NB4 (cell line): ENCODE results near the gene SLIT1.
A peak's percentile ranks its signal among the peaks of the same experiment; 100 is the strongest.

Experiments used
- DNase-seq: peaks from one replicate; pipeline ENCODE4 v3.0.0; 2010; ENCODE audit warnings: low read depth
- H3K4me3 ChIP-seq: one replicate; pipeline ENCODE4 v1.5.1; 2011; ENCODE audit warnings: mild to moderate bottlenecking, low read depth, low read length, moderate library complexity
- MYC ChIP-seq: IDR thresholded peaks from 2 replicates; pipeline ENCODE4 v1.6.1; 2011; ENCODE audit warnings: low read depth, low read length
- POLR2A ChIP-seq: IDR thresholded peaks from 2 replicates; pipeline ENCODE4 v1.6.1; 2011; ENCODE audit warnings: mild to moderate bottlenecking; ENCODE audit not compliant: insufficient read length; ENCODE audit errors: extremely low read depth
- TF ChIP-seq, protein P1 (sequence below): IDR thresholded peaks from 2 replicates; pipeline ENCODE4 v1.6.1; 2011; ENCODE audit warnings: low read depth, low read length
- TF ChIP-seq, protein P2 (sequence below): IDR thresholded peaks from one replicate; pipeline ENCODE4 v1.5.1; 2012; ENCODE audit warnings: low read depth, low read length

The SLIT1 gene

DNA sequence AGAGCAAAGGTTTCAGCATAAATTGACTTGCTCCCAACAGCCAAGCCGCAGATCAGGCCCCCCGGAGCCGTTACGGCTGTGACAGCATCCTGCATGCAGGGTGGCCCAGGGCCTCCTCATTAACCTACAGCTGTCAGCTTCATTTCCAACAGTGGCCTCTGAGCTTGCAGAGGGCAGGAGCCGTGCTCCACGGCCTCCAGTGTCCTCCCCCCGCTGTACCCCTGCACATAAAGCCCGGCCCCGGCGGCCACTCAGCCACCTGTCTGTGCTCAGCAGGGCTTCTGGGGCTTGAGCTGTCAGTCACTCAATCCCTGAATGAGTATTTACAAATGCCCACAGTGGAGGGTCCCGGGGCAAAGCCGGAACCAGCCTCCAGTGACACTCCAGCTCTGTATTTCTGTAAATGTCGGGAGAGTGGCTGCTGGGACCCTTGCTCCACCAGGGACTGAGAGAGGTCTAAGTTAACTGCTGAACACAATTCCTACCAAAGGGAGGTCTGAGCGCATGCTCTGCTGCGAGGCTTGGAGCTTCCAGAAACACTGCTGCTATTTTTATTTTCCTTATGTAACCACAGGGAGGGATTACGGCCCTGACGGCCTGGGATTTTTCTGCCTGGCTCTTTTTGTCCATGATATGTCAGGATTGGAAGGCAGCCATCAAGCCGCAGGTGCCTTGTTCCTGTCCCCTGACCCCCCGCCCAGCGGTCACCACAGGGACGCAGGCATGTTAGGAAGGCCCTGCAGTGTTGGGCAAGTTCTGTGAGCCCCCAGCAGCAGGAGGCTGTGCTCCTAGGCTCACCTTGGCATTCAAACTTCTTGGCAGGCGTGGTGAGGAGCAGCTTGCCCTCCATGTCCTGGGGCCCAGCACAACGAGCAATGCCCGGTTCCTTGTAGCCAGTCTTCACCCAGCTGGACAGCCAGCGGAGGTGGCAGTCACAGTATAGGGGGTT lies 165.0 kb downstream of the SLIT1 start:
- TF ChIP-seq, protein P1, sequence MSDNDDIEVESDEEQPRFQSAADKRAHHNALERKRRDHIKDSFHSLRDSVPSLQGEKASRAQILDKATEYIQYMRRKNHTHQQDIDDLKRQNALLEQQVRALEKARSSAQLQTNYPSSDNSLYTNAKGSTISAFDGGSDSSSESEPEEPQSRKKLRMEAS = no peak
- TF ChIP-seq, protein P2, sequence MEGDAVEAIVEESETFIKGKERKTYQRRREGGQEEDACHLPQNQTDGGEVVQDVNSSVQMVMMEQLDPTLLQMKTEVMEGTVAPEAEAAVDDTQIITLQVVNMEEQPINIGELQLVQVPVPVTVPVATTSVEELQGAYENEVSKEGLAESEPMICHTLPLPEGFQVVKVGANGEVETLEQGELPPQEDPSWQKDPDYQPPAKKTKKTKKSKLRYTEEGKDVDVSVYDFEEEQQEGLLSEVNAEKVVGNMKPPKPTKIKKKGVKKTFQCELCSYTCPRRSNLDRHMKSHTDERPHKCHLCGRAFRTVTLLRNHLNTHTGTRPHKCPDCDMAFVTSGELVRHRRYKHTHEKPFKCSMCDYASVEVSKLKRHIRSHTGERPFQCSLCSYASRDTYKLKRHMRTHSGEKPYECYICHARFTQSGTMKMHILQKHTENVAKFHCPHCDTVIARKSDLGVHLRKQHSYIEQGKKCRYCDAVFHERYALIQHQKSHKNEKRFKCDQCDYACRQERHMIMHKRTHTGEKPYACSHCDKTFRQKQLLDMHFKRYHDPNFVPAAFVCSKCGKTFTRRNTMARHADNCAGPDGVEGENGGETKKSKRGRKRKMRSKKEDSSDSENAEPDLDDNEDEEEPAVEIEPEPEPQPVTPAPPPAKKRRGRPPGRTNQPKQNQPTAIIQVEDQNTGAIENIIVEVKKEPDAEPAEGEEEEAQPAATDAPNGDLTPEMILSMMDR = no peak
- TF ChIP-seq MYC (no peak), POLR2A (no peak)
- H3K4me3 ChIP-seq = no peak overlapping the region
- DNase-seq = no peak

DNA sequence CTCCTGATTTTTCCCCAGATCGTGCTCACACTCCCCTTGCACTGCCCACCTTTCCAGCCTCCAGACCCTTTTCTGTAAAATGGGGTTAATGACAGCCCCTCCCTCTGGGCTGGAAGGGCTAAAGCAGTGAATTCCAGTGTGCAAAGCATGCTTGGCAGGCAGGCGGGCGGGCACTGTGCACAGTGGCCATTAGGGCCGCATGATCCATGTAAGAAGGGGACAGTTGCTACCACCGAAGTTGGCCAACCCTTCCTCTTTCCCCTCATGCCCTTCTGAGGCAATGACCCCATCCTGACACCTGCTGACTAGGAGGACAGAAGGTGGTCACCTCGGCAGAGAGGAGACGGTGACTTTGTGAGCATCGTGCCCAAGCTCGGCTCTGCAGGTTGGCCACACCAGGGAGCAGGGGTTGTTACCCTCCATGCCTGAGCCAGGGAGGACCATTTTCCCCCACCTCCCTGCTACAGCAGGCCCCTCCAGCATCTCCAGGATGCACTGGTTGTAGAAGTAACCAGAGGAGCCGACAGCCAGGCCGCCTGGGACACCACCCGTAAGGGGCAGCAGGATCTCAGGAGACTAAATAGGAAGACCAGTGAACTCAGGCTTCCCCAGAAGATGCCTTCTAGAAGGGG lies 166.4 kb downstream of the SLIT1 start:
- no peak for TF ChIP-seq MYC

DNA sequence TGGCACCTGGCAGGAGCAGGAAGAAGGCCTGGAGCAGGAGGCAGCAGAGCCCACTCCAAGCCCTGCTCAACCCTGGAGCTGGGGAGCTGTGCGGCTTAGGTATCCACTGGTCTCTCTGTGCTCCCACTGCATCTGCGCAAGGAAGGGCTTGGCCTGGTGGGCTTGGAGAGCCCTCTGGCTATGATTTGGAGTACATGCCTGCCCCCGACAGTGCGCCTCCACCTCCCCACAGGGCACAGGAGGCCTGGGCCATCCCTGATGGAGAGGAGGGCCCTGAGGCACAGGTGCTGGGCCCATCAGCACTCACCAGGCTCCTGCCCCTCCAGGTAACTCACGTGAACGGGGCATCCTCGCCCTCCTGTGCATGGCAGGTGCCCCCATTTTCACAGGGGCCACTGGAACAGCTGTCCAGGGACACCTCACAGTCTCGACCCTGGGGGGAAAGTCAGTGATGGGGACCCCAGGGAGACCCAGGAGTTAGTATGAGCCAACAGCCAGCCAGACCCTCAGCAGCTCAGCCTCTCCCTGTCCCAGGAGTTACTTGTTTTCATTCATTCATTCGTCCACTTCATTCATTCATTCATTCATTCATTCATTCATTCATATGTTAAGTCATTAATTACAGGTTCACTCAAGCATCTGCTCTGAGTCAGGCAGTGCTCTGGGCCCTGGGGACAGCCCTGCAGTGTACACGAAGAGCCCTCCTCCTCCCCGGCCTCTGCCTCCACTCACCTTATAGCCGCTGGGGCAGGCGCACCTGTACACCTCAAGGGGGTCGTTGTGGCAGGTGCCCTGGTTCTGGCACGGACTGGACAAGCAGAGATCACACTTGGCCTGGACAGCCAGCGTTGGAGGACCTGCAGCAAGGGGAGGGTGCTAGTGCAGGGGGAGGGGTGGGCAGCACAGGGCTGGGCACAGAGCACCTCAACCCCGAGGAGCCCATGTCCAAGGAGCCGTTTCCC lies 167.2 kb downstream of the SLIT1 start:
- H3K4me3 ChIP-seq = no peak overlapping the region
- no peak for DNase-seq
- TF ChIP-seq, protein P2 = no peak
- TF ChIP-seq MYC (no peak), POLR2A (no peak)
- TF ChIP-seq, protein P1 = no peak

More for the DNA sequence above, 166.4 kb downstream of the SLIT1 start:
- no peak for DNase-seq
- no peak overlapping the region for H3K4me3 ChIP-seq

DNA sequence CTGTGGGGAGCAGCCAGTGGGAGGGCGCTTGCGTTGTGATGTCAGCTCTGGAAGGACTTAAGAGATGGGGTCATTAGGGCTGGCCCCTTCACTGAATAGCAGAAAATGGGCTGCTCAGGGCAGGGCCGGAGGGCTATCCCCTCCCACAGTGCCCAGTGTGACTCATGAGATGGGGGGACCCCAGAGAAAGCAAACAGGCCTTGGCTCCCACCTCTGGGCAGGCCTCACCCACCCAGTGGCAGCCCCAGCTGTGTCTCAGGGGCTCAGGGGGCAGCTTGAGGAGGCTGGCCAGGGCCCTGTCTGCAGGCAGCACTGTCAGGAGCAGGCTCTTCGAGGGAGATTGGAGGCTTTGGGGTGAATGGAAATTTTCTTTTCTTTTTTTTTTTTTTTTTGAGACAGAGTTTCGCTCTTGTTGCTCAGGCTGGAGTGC lies 168.3 kb downstream of the SLIT1 start:
- DNase-seq = no peak
- TF ChIP-seq, protein P2 = no peak
- TF ChIP-seq POLR2A (no peak), MYC (no peak)
- TF ChIP-seq, protein P1 = no peak
- no peak overlapping the region for H3K4me3 ChIP-seq

DNA sequence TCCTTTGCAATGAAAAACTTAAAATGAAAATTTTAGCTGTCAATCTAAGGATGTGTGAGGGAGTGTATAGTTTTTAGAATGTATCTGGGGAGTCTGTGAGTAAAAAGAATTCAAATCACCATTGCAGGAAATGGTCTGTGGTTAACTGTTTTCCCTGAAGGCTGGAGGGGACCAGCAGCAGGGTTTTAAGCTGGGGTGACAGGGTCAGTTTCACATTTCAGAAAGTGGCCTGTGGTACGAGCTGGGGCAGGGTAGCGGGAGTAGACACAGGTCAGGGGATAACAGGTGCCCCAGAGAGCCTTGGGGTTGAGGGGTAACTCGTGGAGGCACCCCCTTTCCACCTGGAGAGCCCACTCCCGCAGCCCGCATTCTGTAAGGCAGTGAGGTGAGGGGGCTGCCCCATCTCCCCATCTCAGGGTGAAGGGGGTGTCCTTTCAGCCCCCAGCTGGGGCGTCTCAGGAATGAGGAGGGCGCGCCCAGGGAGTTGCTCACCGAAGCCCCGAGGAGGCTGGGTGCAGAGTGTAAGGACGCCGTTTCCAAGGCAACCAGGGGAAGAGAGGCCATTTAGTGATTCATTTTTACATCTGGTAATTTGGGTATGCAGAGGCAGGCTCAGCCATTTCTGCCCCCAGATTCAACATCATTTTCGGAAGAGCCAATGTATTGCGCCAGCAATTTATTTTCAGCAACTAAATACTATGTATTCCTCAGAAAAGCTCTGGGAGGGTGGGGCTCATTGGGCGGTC lies 168.9 kb downstream of the SLIT1 start:
- H3K4me3 ChIP-seq = no peak overlapping the region
- TF ChIP-seq POLR2A = no peak
- no peak for TF ChIP-seq MYC
- TF ChIP-seq, protein P2 = no peak
- TF ChIP-seq, protein P1 = no peak
- peak; percentile 30 for DNase-seq
